Osteocyte (in vitro differentiated cells): Measurements from ENCODE around the gene ELF1. TPM values are rescaled to one million over a fixed set of nuclear protein-coding genes. Genes with fewer than 3 reads are reported as not detected.
A peak's percentile ranks its signal among the peaks of the same experiment; 100 is the strongest.

Experiments
- DNase-seq: peaks from one replicate; pipeline ENCODE4 v3.0.0; 2021; ENCODE audit warnings: mixed read lengths; ENCODE audit not compliant: unreplicated experiment; ENCODE audit errors: extremely low spot score
- H3K27ac Mint-ChIP-seq: one replicate; pipeline ENCODE4 v1.8.0; 2021; ENCODE audit warnings: mild to moderate bottlenecking, mixed read lengths; ENCODE audit not compliant: unreplicated experiment
- H3K27me3 Mint-ChIP-seq: one replicate; pipeline ENCODE4 v1.8.0; 2021; ENCODE audit warnings: mixed read lengths; ENCODE audit not compliant: unreplicated experiment
- H3K36me3 Mint-ChIP-seq: one replicate; pipeline ENCODE4 v1.8.0; 2021; ENCODE audit warnings: mixed read lengths; ENCODE audit not compliant: unreplicated experiment
- H3K4me1 Mint-ChIP-seq: one replicate; pipeline ENCODE4 v1.8.0; 2021; ENCODE audit warnings: mixed read lengths; ENCODE audit not compliant: unreplicated experiment
- H3K4me3 Mint-ChIP-seq: one replicate; pipeline ENCODE4 v1.8.0; 2021; ENCODE audit warnings: mild to moderate bottlenecking, moderate library complexity, mixed read lengths; ENCODE audit not compliant: unreplicated experiment
- H3K9me3 Mint-ChIP-seq: one replicate; pipeline ENCODE4 v1.8.0; 2021; ENCODE audit warnings: mixed read lengths; ENCODE audit not compliant: unreplicated experiment
- CTCF ChIP-seq: fragments of 200-600 bp; sonication (generic); IDR thresholded peaks from 2 replicates; pipeline ENCODE4 v1.5.0; 2021; ENCODE audit warnings: antibody characterized with exemption, mild to moderate bottlenecking, moderate library complexity
- total RNA-seq: library from RNA; stranded (reverse); gene quantifications from 2 replicates; pipeline ENCODE4 v1.2.1, GENCODE V29; 2021

Gene ELF1
- total RNA-seq, 1 donor from 2014 or later: 52.6 TPM

DNA sequence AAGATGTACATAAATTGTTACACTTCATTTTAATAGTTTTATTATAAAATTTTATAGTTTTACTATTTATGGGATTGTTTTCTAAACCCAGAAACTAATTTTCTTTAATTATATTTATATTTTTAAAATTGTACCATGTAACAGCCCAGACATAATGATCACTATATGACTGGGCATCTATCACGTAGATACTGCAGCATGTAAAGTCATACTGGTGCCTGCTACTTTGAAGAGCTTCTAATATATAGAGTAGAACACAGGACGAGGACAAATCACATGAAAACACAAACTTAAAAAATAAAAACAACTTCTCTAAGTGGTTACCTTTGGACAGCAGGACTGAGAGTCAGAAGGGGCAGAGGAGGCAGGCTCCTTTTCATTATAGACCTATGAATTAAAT, 5.3 kb downstream of the ELF1 start:
- Mint-ChIP-seq H3K27ac (no peak overlapping the region), H3K9me3 (peaks cover 3% of the 10 kb centered on the region), H3K4me3 (no peak overlapping the region), H3K36me3 (peaks cover 4% of the 10 kb centered on the region), H3K27me3 (no peaks in the 10 kb centered on the region), H3K4me1 (peaks cover 19% of the 10 kb centered on the region)
- TF ChIP-seq CTCF: no peak
- DNase-seq: no peak

DNA sequence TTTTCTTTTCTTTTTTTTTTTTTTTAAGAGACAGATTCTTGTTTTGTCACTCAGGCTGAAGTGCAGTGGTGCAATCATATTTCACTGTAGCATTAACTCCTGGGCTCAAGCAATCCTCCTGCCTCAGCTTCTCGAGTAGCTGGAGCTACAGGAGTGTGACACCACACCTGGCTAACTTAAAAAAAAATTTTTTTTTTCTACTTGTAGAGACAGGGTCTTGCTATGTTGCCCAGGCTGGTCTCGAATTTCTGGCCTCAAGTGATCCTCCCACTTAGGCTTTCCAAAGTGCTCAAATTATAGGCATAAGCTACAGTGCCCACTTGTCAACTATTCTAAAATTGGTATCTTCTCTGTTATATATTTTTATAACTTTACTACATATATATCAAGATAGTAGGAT, 6.6 kb downstream of the ELF1 start:
- H3K4me3 Mint-ChIP-seq: no peak overlapping the region
- H3K9me3 Mint-ChIP-seq: peaks cover 7% of the 10 kb centered on the region
- no peak overlapping the region for H3K27ac Mint-ChIP-seq
- H3K27me3 Mint-ChIP-seq: no peaks in the 10 kb centered on the region
- no peak for DNase-seq
- no peak for TF ChIP-seq CTCF
- H3K4me1 Mint-ChIP-seq: peaks cover 21% of the 10 kb centered on the region
- peaks cover 5% of the 10 kb centered on the region for H3K36me3 Mint-ChIP-seq

DNA sequence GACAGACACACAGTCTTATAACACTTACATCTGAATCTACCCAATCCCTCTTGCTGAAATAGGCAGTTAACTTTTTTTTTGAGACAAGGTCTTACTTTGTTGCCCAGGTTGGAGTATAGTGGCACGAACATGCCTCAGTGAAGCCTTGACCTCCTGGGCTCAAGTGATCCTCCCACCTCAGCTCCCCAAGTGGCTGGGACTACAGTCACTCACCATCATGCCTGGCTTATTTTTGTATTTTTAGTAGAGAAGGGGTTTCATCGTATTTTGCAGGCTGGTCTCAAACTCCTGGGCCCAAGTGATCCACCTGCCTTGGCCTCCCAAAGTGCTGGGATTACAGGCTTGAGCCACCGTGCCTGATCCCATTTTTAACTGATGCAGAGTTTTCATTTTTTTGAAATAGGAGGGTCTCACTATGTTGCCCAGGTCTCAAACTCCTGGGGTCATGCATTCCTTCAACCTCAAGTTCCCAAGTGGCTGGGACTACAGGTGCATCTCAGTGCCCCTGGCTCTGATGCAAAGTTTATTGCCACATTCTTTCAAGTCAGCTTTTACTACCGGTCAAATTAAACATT, 7.6 kb downstream of the ELF1 start:
- Mint-ChIP-seq H3K27me3 (no peaks in the 10 kb centered on the region), H3K9me3 (peaks cover 4% of the 10 kb centered on the region), H3K4me1 (peaks cover 22% of the 10 kb centered on the region), H3K36me3 (peaks cover 4% of the 10 kb centered on the region), H3K27ac (no peak overlapping the region), H3K4me3 (no peak overlapping the region)
- TF ChIP-seq CTCF: no peak
- no peak for DNase-seq

DNA sequence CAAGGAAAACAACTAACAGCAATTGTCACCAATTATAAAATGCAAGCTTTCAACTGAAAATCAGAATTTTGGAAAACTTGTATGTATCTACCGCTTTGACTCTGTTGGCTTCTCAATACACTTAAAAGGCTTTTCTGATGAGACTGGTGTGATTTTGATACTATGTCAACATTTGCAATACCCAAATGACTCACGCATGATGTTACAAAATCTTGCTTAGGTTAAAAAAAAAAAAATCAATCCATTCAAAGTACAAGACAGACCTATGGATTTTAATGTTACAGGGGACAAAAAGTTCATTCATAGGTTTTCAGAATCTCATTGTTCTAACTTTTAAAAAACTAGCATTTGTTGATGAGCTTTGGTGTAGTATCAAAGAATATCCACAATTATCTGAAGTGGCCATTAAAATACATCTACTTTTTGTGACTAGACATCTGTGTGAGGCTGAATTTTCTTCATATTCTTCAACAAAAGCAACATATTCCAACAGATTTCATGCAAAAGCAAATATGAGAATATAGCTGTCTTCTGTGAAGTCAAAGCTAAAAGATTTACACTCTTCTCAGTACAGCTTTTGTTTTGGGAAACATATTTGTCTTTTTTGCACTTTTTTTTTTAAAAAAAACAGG, 10.7 kb downstream of the ELF1 start:
- no peak overlapping the region for H3K4me3 Mint-ChIP-seq
- peaks cover 32% of the 10 kb centered on the region for H3K4me1 Mint-ChIP-seq
- no peak for TF ChIP-seq CTCF
- H3K36me3 Mint-ChIP-seq: peaks cover 4% of the 10 kb centered on the region
- H3K9me3 Mint-ChIP-seq: peaks cover 4% of the 10 kb centered on the region
- DNase-seq: no peak
- peak overlapping the region; percentile 66 for H3K27ac Mint-ChIP-seq
- no peaks in the 10 kb centered on the region for H3K27me3 Mint-ChIP-seq

DNA sequence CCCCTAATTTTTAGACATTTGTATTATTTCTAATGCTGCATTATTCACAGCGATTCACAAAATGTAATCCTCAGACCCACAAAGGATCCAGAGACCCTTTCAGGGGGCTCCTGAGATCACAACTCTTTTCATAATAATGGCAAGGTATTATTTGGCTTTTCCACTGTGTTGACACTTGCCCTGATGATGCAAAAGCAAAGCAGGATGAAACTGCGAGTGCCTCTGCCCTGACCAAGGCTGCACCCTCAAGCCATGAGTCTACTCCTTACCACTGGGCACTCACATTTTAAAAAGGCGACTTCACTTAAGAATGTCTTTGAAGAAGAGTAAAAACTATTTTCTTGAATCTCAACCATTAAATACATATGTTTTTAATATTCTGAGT, 11.4 kb downstream of the ELF1 start:
- no peak for TF ChIP-seq CTCF
- no peaks in the 10 kb centered on the region for H3K27me3 Mint-ChIP-seq
- no peak for DNase-seq
- H3K4me1 Mint-ChIP-seq: peaks cover 32% of the 10 kb centered on the region
- peaks cover 2% of the 10 kb centered on the region for H3K36me3 Mint-ChIP-seq
- H3K9me3 Mint-ChIP-seq: peaks cover 4% of the 10 kb centered on the region
- peak overlapping the region; percentile 66 for H3K27ac Mint-ChIP-seq
- no peak overlapping the region for H3K4me3 Mint-ChIP-seq
